ENCODE data around the gene CFAP299. TPM values are rescaled to one million over a fixed set of nuclear protein-coding genes. Genes with fewer than 3 reads are reported as not detected.

The CFAP299 gene
- total RNA-seq, 1 donor from 2014 or later, result 0.93 TPM

- DNase-seq (ENCODE audit: low spot score, unreplicated experiment), result no peak
- no peak overlapping the region for H3K4me3 Mint-ChIP-seq (ENCODE audit: low read depth)
- H3K27ac Mint-ChIP-seq, result no peak overlapping the region
- peaks cover 9% of the 10 kb centered on the region for H3K9me3 Mint-ChIP-seq (ENCODE audit: low read depth)
- H3K36me3 Mint-ChIP-seq (ENCODE audit: insufficient read depth), result peaks cover 7% of the 10 kb centered on the region
- H3K4me1 Mint-ChIP-seq (ENCODE audit: low read depth), result no peaks in the 10 kb centered on the region
- H3K27me3 Mint-ChIP-seq, result no peaks in the 10 kb centered on the region
- TF ChIP-seq CTCF (IDR thresholded peaks at IDR 0.05; ENCODE audit: unreplicated experiment), result no peak
Observed at GRCh38 chr4:80374180-80374579, 38.6 kb downstream of the CFAP299 start.

GRCh38 chr4:80382090-80382832 is 46.7 kb downstream of the CFAP299 start:
- H3K4me3 Mint-ChIP-seq (ENCODE audit: low read depth), result no peak overlapping the region
- no peak overlapping the region for H3K27ac Mint-ChIP-seq
- no peak for DNase-seq (ENCODE audit: low spot score, unreplicated experiment)
- peaks cover 1% of the 10 kb centered on the region for H3K36me3 Mint-ChIP-seq (ENCODE audit: insufficient read depth)
- TF ChIP-seq CTCF (IDR thresholded peaks at IDR 0.05; ENCODE audit: unreplicated experiment), result no peak
- peaks cover 5% of the 10 kb centered on the region for H3K9me3 Mint-ChIP-seq (ENCODE audit: low read depth)
- no peaks in the 10 kb centered on the region for H3K4me1 Mint-ChIP-seq (ENCODE audit: low read depth)
- H3K27me3 Mint-ChIP-seq, result no peaks in the 10 kb centered on the region

- H3K4me3 Mint-ChIP-seq (ENCODE audit: low read depth), result no peak overlapping the region
- no peak for DNase-seq (ENCODE audit: low spot score, unreplicated experiment)
- no peaks in the 10 kb centered on the region for H3K27me3 Mint-ChIP-seq
- peaks cover 1% of the 10 kb centered on the region for H3K36me3 Mint-ChIP-seq (ENCODE audit: insufficient read depth)
- H3K9me3 Mint-ChIP-seq (ENCODE audit: low read depth), result peaks cover 5% of the 10 kb centered on the region
- no peak for TF ChIP-seq CTCF (IDR thresholded peaks at IDR 0.05; ENCODE audit: unreplicated experiment)
- H3K4me1 Mint-ChIP-seq (ENCODE audit: low read depth), result no peaks in the 10 kb centered on the region
- no peak overlapping the region for H3K27ac Mint-ChIP-seq
Observed at GRCh38 chr4:80385397-80386280, 50.1 kb downstream of the CFAP299 start.

- no peak overlapping the region for H3K4me3 Mint-ChIP-seq (ENCODE audit: low read depth)
- no peak overlapping the region for H3K27ac Mint-ChIP-seq
- no peak for DNase-seq (ENCODE audit: low spot score, unreplicated experiment)
- TF ChIP-seq CTCF (IDR thresholded peaks at IDR 0.05; ENCODE audit: unreplicated experiment), result no peak
- H3K36me3 Mint-ChIP-seq (ENCODE audit: insufficient read depth), result peaks cover 1% of the 10 kb centered on the region
- H3K27me3 Mint-ChIP-seq, result no peaks in the 10 kb centered on the region
- peaks cover 5% of the 10 kb centered on the region for H3K9me3 Mint-ChIP-seq (ENCODE audit: low read depth)
- no peaks in the 10 kb centered on the region for H3K4me1 Mint-ChIP-seq (ENCODE audit: low read depth)
Observed at GRCh38 chr4:80386281-80386886, 50.9 kb downstream of the CFAP299 start.
